ENCODE results near the gene FAR2.
A peak's percentile ranks its signal among the peaks of the same experiment; 100 is the strongest.
"Not testable (repeated sequence)": the region's sequence is repeated elsewhere in the genome, so short reads cannot be mapped to it uniquely, and the experiment has no call there.

The FAR2 gene

GRCh38 chr12:29346769-29347421 lies 197.8 kb downstream of the FAR2 start:
- no peak for DNase-seq

GRCh38 chr12:29350080-29350479 lies 201.0 kb downstream of the FAR2 start:
- DNase-seq: peak; percentile 52

- no peak for DNase-seq
These were observed 205.9 kb downstream of the FAR2 start for GRCh38 chr12:29354954-29355353.

- no peak for DNase-seq
These were observed 216.0 kb downstream of the FAR2 start for GRCh38 chr12:29365091-29365490.

GRCh38 chr12:29374012-29374411 lies 224.9 kb downstream of the FAR2 start:
- no peak for DNase-seq

GRCh38 chr12:29374913-29375312 lies 225.8 kb downstream of the FAR2 start:
- DNase-seq: no peak

- DNase-seq: no peak
These were observed 227.0 kb downstream of the FAR2 start for GRCh38 chr12:29376118-29376517.

GRCh38 chr12:29380536-29381523 lies 231.8 kb downstream of the FAR2 start, which contains the start of gene ERGIC2:
ERGIC2 (minus strand) TSS chr12:29381172; CDS start chr12:29371633, 9,539 bp downstream.
- peak; percentile 99 for DNase-seq

- DNase-seq: no peak
These were observed 233.2 kb downstream of the FAR2 start for GRCh38 chr12:29382251-29382650.

GRCh38 chr12:29385194-29385593 lies 236.1 kb downstream of the FAR2 start:
- DNase-seq: not testable (repeated sequence)

Measured in fibroblast of skin of right quadriceps (primary cell).